Skeletal muscle tissue (tissue), 4 donors: ENCODE results near the gene PIP4P1. TPM values are rescaled to one million over a fixed set of nuclear protein-coding genes. Genes with fewer than 3 reads are reported as not detected.
A peak's percentile ranks its signal among the peaks of the same experiment; 100 is the strongest.
"Not testable (repeated sequence)": the region's sequence is repeated elsewhere in the genome, so short reads cannot be mapped to it uniquely, and the experiment has no call there.

ENCODE experiments used
- H3K27ac ChIP-seq: one replicate; pipeline ENCODE4 v1.7.0; 2013; ENCODE audit warnings: mild to moderate bottlenecking, low read depth, low read length, inconsistent platforms
- H3K27me3 ChIP-seq, 3 donors: one replicate each; pipeline ENCODE4 v1.7.0; 2013; ENCODE audit warnings: low read length in 3 of 3; ENCODE audit not compliant: control insufficient read depth in 3 of 3, insufficient read depth in 3 of 3
- H3K36me3 ChIP-seq, 3 donors: one replicate each; pipeline ENCODE4 v1.7.0; 2013; ENCODE audit warnings: low read length in 3 of 3; ENCODE audit not compliant: control insufficient read depth in 3 of 3, insufficient read depth in 3 of 3
- H3K4me1 ChIP-seq, 3 donors: one replicate each; pipeline ENCODE4 v1.7.0; 2013; ENCODE audit warnings: low read length in 3 of 3, mild to moderate bottlenecking in 3 of 3; ENCODE audit not compliant: control insufficient read depth in 3 of 3, insufficient read depth in 3 of 3
- H3K4me3 ChIP-seq, 3 donors: one replicate each; pipeline ENCODE4 v1.7.0; 2013; ENCODE audit warnings: low read length in 3 of 3
- H3K9ac ChIP-seq, 3 donors: one replicate each; pipeline ENCODE4 v1.7.0; 2013; ENCODE audit warnings: low read length in 3 of 3, mild to moderate bottlenecking in 3 of 3, moderate library complexity in 2 of 3, low read depth in 1 of 3
- H3K9me3 ChIP-seq, 3 donors: one replicate each; pipeline ENCODE4 v1.7.0; 2013; ENCODE audit warnings: low read length in 3 of 3; ENCODE audit not compliant: control insufficient read depth in 3 of 3
- total RNA-seq: library from RNA; depleted of rRNA; stranded (reverse); fragments of >200 nt; gene quantifications from one replicate; pipeline ENCODE4 v1.2.3, GENCODE V29; 2014
- donor health status: Osteomylitis.

Gene PIP4P1
- total RNA-seq = 13.0 TPM

DNA sequence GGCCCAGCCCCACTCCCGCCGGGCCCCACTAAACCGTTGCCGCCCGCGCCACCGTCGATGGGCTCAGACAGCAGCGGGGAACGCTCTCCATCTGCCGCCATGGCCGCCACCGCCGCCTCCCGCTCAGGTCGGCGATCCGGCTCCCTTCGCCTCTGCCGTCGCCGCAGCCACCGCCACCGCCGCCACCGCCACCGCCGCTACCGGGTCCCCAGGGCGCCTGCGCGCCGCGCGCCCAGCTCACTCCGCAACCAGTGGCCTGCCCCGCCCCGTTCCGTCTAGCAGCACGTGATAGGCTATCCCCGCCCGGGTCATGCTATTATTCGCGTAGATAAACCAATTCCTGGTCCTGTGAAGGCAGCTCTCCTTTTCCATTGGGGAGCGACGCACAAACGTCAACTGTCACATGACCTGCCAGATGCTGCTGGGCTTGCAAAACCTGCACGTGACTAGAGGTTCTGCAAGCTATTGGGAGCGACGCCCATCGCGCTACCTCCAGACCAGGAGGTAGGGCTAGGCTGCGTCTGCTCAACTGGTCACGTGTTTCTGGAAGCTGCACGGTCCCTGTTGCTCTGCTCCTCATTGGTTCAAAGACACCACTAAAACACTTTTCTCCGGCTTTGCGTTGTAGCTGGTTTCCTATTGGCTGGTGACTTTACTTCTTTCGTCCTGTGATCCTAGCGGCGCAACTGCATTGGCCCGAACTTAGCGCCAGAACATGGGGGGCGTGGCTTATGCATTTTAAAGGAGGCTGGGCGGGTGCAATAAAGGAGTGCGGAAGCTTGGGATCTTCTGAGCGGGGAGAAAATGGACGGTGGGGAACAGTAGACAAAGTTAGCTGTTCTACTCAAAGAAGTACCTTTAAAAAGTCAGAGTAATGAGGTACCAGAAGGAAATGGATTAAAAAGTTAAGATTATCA lies at the start of gene PIP4P1:
Gene PIP4P1 (minus strand): TSS at position 210 of the 917 bp plus-strand sequence. CDS start 109 bp downstream, at position 101.
- peaks cover 13 to 30% (median 23%) of the 10 kb centered on the region in 3 donors for H3K4me1 ChIP-seq
- peak within 1 kb of the TSS; percentile 93 for H3K27ac ChIP-seq
- H3K9me3 ChIP-seq = no peaks in the 10 kb centered on the region
- peak within 1 kb of the TSS; percentile 83 to 91 (median 89) for H3K4me3 ChIP-seq
- no peaks in the 10 kb centered on the region for H3K27me3 ChIP-seq
- H3K9ac ChIP-seq = peak within 1 kb of the TSS; percentile 82 to 94 (median 83)
- H3K36me3 ChIP-seq = peaks cover 29 to 37% (median 32%) of the 10 kb centered on the region in 3 donors

DNA sequence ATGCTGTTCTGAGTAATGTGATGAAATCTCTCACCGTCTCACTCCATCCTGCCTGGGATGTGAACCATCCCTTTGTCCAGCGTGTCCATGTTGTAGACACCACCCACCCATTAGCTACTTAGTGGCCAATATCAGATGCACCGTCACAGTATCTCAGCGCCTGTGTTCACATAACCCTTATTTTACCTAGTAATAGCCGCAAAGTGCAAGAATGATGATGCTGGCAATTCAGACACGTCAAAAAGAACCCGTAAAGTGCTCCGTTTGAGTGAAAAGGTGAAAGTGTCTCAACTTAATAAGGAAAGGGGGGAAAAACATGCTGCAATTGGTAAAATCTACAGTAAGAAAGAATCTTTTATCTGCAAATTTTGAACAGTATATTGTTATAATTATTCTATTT lies 47.1 kb upstream of the PIP4P1 start:
- no peaks in the 10 kb centered on the region for H3K9me3 ChIP-seq
- H3K4me1 ChIP-seq = no peaks in the 10 kb centered on the region
- no peak overlapping the region for H3K9ac ChIP-seq
- H3K27ac ChIP-seq = no peak overlapping the region
- H3K27me3 ChIP-seq = peaks cover 0 to 5% (median 0%) of the 10 kb centered on the region in 3 donors
- no peak overlapping the region for H3K4me3 ChIP-seq
- no peaks in the 10 kb centered on the region for H3K36me3 ChIP-seq

DNA sequence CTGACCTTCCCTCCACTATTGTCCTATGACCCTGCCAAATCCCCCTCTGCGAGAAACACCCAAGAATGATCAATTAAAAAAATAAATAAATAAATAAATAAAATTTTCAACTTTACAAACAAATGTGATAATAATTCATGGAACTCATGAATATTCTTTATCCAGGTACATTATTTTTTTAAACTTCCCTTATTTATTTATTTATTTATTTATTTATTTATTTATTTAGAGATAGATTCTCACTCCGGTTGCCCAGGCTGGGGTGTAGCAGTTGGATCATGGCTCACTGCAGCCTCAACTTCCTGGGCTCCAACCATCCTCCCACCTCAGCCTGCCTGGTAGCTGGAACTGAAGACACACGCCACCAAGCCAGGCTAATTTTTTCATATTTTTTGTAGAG lies 46.3 kb upstream of the PIP4P1 start:
- H3K9ac ChIP-seq, H3K36me3 ChIP-seq, H3K4me3 ChIP-seq, H3K4me1 ChIP-seq, H3K27me3 ChIP-seq, H3K9me3 ChIP-seq, H3K27ac ChIP-seq: not testable (repeated sequence)

DNA sequence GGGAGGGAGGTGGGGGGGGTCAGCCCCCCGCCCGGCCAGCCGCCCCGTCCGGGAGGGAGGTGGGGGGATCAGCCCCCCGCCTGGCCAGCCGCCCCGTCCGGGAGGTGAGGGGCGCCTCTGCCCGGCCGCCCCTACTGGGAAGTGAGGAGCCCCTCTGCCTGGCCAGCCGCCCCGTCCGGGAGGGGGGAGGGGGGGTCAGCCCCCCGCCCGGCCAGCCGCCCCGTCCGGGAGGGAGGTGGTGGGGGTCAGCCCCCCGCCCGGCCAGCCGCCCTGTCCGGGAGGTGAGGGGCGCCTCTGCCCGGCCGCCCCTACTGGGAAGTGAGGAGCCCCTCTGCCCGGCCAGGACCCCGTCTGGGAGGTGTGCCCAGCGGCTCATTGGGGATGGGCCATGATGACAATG lies 45.5 kb upstream of the PIP4P1 start:
- H3K4me3 ChIP-seq, H3K36me3 ChIP-seq, H3K9me3 ChIP-seq, H3K27me3 ChIP-seq, H3K27ac ChIP-seq, H3K4me1 ChIP-seq, H3K9ac ChIP-seq: not testable (repeated sequence)

DNA sequence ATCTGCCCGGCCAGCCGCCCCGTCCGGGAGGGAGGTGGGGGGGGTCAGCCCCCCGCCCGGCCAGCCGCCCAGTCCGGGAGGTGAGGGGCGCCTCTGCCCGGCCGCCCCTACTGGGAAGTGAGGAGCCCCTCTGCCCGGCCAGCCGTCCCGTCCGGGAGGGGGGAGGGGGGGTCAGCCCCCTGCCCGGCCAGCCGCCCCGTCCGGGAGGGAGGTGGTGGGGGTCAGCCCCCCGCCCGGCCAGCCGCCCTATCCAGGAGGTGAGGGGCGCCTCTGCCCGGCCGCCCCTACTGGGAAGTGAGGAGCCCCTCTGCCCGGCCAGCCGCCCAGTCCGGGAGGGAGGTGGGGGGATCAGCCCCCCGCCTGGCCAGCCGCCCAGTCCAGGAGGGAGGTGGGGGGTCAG lies 45.0 kb upstream of the PIP4P1 start:
- H3K4me3 ChIP-seq, H3K27ac ChIP-seq, H3K9ac ChIP-seq, H3K27me3 ChIP-seq, H3K4me1 ChIP-seq, H3K36me3 ChIP-seq, H3K9me3 ChIP-seq: not testable (repeated sequence)

DNA sequence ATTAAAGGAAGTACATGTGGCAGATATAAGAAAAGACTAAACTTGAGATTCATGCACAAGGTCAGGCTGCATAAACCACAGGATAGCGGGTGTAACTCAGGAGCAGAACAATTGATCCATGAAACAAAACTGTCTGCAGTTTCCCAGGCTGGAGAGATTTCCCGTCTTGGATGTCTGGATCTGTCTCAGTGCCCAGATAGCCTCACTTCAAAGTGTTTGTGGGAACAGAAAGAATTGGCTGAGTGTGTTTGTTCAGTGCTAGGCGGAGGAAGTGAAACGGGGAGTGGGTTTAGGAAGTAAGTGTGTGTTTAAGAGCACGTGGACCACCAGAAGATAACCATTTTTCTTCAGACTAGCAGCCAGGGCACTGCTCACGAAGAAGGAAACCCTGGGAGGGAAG lies 42.7 kb upstream of the PIP4P1 start:
- H3K27ac ChIP-seq = no peak overlapping the region
- no peaks in the 10 kb centered on the region for H3K36me3 ChIP-seq
- no peaks in the 10 kb centered on the region for H3K4me1 ChIP-seq
- no peaks in the 10 kb centered on the region for H3K9me3 ChIP-seq
- no peaks in the 10 kb centered on the region for H3K27me3 ChIP-seq
- no peak overlapping the region for H3K9ac ChIP-seq
- H3K4me3 ChIP-seq = no peak overlapping the region

DNA sequence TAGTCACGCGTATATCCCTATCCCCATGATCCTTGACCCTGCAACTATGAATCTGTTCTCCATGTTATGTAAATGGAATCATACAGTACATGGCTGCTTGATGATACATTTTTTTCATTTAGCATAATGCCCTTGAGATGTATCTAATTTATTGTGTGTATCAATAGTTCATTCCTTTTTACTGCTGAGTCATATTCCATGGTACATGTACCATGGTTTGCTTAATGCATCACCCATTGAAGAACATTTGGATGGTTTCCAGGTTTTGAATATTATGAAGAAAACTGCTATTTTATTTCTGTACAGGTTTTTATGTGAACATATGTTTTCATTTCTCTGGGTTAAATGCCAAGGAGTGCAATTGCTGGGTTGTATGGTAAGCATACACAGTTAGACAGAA lies 40.1 kb upstream of the PIP4P1 start:
- Histone ChIP-seq H3K4me1 (no peaks in the 10 kb centered on the region), H3K9ac (no peak overlapping the region), H3K27me3 (no peaks in the 10 kb centered on the region), H3K9me3 (no peaks in the 10 kb centered on the region), H3K36me3 (no peaks in the 10 kb centered on the region), H3K4me3 (no peak overlapping the region), H3K27ac (no peak overlapping the region)

DNA sequence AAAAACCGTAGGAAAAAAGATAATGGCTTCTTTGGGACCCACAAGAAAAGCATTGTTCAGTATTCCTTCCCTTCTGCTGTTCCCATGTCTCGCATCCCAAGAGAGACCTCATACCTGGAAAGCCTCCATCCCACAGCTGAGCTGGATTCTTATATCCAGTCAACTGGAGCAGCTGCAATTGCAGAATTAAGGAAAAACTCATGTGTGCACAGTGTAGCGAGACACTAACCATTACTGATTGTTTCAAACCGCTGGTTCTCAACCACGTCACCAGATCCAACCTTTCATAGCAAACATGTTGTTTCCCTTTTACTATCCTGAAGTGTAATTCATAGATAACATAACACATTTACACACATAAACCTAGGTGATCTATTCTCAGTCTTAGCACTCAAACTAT lies 38.6 kb upstream of the PIP4P1 start:
- H3K9ac ChIP-seq = no peak overlapping the region
- no peak overlapping the region for H3K27ac ChIP-seq
- no peaks in the 10 kb centered on the region for H3K27me3 ChIP-seq
- H3K36me3 ChIP-seq = no peaks in the 10 kb centered on the region
- H3K4me3 ChIP-seq = no peak overlapping the region
- H3K9me3 ChIP-seq = no peaks in the 10 kb centered on the region
- no peaks in the 10 kb centered on the region for H3K4me1 ChIP-seq

DNA sequence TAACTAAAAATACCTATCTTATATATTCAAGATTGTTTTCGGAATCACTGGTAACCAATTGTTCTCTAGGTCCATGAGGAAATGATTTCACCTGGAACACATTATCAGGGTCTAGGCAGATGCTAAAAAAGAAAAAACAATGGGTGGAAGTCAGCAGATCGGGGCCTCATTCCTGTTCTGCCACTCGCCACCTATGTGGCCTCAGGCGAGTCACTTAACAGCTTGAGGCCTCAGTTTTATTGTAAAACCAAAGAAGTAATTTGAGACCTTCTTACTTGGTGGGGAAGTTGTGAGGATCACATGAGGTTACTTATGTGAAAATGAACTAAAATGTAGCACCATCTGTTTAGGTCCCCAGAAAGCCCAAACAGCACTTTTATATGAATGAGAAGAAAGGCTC lies 37.9 kb upstream of the PIP4P1 start:
- no peaks in the 10 kb centered on the region for H3K9me3 ChIP-seq
- H3K27me3 ChIP-seq = no peaks in the 10 kb centered on the region
- H3K9ac ChIP-seq = no peak overlapping the region
- no peaks in the 10 kb centered on the region for H3K36me3 ChIP-seq
- H3K4me3 ChIP-seq = no peak overlapping the region
- H3K4me1 ChIP-seq = no peaks in the 10 kb centered on the region
- H3K27ac ChIP-seq = no peak overlapping the region

DNA sequence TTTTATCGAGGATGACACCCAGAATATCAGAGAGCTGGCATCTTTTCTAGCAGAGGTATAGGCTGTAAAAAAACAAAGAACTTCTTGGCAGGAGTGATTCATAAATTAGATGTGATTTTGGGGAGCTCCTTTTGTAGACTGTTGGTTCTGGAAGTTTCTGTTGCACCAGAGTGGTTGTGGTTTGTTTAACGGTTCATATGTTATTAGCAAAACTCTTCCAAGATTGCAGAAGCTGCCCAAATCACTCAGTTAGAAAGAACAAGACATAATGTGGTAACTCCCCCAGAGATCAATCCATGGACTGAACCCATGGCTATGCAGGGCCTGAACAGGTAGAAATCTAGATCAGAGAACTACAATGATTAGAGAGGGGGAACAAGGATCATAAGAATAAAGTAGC lies 37.4 kb upstream of the PIP4P1 start:
- Histone ChIP-seq H3K4me1 (no peaks in the 10 kb centered on the region), H3K27me3 (no peaks in the 10 kb centered on the region), H3K36me3 (no peaks in the 10 kb centered on the region), H3K4me3 (no peak overlapping the region), H3K27ac (peak overlapping the region; percentile 20), H3K9me3 (no peaks in the 10 kb centered on the region), H3K9ac (no peak overlapping the region)
